NCI-H128 (cell line): ENCODE data around the gene LZTS2.
A peak's percentile ranks its signal among the peaks of the same experiment; 100 is the strongest.

ENCODE experiments used
- DNase-seq: peaks from one replicate; lab custom pipeline; 2025; ENCODE audit not compliant: unreplicated experiment; lab: John Stamatoyannopoulos, UW

The LZTS2 gene

DNA sequence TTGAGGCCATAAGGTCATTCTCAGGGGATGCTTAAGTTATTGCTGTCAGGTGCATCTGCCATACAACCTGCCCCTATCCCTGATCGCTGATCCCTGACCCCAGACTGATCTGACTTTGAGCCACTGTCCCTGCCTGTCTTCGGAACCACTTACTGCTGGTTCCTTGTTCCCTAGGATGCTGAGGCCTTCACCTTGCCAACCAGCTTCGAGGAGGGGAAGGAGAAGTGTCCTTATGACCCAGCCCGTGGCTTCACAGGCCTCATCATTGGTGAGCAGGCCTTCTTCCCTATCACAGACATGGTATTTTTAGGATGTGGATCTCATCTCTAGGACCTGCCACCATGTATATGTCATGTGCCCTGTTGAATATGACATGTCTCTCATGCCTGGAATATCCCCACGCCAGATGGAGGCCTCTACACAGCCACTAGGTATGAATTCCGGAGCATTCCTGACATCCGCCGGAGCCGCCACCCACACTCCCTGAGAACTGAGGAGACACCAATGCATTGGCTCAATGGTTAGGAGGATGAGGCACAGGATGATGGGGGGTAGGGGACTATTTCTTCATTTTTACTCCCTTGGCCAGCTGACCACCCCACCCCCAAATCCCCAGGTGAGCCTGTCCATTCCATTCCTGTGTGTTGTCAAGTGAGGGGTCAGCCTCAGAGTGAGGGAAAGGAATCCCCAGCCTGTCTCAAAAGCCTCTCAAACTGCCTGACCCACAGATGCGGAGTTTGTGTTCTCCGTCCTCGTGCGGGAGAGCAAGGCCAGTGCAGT lies 21.3 kb upstream of the LZTS2 start:
- no peak for DNase-seq

DNA sequence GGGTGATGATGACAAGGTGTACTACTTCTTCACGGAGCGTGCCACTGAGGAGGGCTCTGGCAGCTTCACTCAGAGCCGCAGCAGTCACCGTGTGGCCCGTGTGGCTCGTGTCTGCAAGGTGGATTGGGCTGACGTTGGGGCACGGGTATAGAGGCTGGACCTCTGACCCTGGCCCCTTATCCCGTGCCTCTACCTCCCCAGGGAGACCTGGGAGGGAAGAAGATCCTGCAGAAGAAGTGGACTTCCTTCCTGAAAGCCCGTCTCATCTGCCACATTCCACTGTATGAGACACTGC lies 20.8 kb upstream of the LZTS2 start:
- no peak for DNase-seq

DNA sequence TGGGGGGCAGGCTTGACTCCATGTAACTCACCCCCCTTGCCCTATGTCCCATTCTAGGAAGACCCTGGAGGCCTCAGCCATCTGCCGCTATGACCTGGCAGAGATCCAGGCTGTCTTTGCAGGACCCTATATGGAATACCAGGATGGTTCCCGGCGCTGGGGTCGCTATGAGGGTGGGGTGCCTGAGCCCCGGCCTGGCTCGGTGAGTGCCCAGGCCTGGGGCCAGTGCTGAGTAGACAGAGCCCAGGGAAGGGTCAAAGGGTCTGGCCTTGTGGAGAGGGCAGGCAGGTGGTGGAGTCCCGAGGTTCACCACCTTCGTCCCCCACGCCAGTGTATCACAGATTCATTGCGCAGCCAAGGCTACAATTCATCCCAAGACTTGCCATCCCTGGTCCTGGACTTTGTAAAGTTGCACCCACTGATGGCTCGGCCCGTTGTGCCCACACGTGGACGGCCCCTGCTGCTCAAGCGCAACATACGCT lies 19.8 kb upstream of the LZTS2 start:
- no peak for DNase-seq

DNA sequence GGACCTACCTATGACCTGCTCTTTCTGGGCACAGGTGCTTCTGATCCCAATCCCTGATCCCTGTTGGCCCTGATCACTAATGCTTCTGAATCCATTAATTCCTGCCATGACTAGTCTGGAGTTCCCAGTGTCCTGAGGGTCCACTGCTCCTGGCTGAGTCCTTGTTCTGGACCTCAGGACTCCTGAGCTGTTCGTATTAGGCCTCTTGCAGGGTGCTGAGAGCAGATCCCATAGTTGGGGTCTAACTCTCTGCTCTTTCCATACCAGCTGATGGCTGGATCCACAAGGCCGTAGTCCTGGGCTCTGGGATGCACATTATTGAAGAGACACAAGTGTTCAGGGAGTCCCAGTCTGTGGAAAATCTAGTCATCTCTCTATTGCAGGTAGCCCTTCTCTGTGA lies 19.3 kb upstream of the LZTS2 start:
- DNase-seq, result no peak

GRCh38 chr10:100980711-100981110 lies 18.9 kb upstream of the LZTS2 start:
- no peak for DNase-seq

GRCh38 chr10:100981178-100981772 lies 18.3 kb upstream of the LZTS2 start:
- no peak for DNase-seq

- DNase-seq, result no peak
Observed at GRCh38 chr10:100982916-100983830, 16.4 kb upstream of the LZTS2 start.

DNA sequence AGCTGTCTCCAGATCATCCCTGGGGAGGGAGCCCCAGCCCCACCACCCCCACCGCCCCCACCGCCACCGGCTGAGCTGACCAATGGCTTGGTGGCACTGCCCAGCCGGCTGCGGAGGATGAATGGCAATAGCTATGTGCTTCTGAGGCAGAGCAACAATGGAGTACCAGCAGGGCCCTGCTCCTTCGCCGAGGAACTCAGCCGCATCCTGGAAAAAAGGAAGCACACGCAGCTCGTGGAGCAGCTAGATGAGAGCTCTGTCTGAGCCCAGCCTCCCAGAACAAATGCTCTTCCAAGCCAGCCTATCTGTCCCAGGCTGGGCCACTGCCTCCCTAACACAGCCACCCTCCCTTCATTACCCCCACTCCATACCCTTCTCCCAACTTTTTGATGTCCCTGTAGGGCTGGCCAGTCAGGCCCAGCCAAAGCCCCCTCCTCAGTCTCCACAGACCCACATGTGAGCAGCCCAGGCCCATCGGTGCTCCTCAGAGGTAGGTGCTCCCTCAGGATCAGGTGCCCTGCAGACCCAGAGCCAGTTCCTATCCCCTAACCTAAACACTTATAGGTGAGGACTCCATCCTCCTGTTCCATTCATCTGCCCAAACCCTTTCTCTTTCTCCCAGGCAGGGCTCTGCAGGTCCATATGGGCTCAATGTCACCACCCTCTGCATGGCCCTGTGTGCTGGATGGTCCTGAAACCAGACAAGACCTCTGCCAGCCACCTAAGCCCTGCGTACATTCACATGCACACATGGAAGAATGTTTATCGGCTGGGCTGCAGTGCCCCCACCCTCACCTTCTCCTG lies 15.5 kb upstream of the LZTS2 start:
- no peak for DNase-seq

DNA sequence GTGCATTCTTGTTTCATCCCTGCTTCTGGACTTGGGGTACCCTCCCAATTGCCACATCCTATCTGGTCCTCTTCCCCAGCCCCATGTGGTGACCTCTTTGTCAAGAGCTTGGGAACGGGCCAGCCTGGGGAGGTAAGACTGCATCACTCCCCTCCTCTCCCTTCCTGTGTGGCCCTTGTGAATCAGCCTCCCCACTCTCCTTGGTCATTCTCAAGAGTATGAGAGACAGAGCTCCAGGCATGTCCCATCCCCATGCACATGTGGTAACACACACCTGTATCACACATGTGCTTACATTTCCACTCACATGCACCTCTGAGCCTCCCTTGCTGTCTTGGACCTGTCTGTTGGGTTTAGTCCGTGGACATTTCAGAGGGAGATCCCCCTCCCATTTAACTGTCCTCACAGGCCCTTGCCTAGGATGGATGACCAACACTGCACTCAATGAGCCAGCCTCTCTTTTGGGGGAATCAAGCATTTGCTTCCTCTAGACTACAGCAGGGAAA lies 14.9 kb upstream of the LZTS2 start:
- no peak for DNase-seq

DNA sequence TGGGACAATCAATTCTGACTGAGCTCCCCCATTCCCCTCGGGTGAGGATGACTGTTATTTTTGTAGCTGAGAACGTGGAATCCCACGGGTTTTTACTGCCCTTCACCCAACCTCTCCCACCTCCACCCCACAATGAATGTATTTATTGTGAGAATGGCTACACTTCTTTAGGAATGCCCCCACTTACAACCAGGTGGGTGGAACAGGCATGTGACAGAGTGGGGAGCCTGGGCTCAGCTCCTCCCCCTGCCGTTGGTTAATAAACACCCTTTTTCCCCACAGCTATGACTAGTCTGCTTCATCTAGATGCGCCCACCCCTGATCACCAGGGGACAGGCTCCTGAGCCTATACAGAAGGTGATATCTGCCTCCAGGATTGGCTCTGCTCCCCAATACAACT lies 14.3 kb upstream of the LZTS2 start:
- no peak for DNase-seq

DNA sequence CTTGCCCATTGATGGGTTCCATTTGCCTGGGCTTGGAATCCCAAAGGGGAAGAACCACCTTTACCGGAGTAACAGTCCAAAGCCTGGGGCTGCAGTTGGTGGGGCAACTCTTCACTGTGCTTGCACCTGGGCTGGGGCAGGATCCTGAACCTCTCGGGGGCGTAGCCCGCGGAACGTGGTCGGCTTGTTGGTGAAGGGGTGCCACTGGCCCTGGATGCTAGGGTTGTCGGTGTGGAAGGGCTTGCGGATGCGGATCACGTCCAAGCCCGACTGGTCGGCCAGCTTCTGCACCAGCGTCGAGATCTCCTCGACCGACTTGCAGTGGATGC lies 13.0 kb upstream of the LZTS2 start:
- no peak for DNase-seq

- peak; percentile 24 for DNase-seq
Observed at GRCh38 chr10:100986952-100987684, 12.5 kb upstream of the LZTS2 start, which contains the start of the genes MRPL43 and TWNK. Gene MRPL43, minus strand, starts transcription at chr10:100987497. Its CDS starts 54 bp downstream, at chr10:100987443. Gene TWNK, plus strand, starts transcription at chr10:100987543. Its CDS starts 668 bp downstream, at chr10:100988211.

GRCh38 chr10:100987685-100988049 lies 11.9 kb upstream of the LZTS2 start:
- no peak for DNase-seq

DNA sequence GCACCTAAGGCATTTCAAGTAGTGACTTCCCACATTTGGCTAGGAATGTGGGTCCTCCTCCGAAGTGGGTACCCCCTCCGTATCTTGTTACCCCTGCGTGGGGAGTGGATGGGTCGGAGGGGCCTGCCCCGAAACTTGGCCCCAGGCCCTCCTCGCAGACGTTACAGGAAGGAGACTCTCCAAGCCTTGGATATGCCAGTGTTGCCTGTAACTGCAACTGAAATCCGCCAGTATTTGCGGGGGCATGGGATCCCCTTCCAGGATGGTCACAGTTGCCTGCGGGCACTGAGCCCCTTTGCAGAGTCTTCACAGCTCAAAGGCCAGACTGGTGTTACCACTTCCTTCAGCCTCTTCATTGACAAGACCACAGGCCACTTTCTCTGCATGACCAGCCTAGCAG lies 11.4 kb upstream of the LZTS2 start:
- DNase-seq, result no peak

DNA sequence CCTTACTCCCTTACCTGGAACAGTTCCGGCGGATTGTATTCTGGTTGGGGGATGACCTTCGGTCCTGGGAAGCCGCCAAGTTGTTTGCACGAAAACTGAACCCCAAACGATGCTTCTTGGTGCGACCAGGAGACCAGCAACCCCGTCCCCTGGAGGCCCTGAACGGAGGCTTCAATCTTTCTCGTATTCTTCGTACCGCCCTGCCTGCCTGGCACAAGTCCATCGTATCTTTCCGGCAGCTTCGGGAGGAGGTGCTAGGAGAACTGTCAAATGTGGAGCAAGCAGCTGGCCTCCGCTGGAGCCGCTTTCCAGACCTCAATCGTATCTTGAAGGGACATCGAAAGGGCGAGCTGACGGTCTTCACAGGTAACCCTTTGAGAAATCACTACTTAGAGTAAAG lies 10.5 kb upstream of the LZTS2 start:
- no peak for DNase-seq

- no peak for DNase-seq
Observed at GRCh38 chr10:100993986-100994708, 5.5 kb upstream of the LZTS2 start.

- no peak for DNase-seq
Observed at GRCh38 chr10:100995181-100995580, 4.4 kb upstream of the LZTS2 start.

GRCh38 chr10:100996678-100997359 lies 2.8 kb upstream of the LZTS2 start:
- DNase-seq, result no peak
